Suprapubic skin (tissue), 3 donors: ENCODE results near the gene ZMAT3.

Experiments used
- POLR2AphosphoS5 ChIP-seq, 3 donors: sonication (generic); formaldehyde crosslinking; IDR thresholded peaks; one replicate each; pipeline ENCODE4 v1.6.1; 2017; ENCODE audit warnings: antibody characterized with exemption in 3 of 3
- TF ChIP-seq, protein P1 (sequence below), 2 donors: fragments of 200-600 bp in 1 of 2; fragments of 450-650 bp in 1 of 2; sonication (generic) in 1 of 2; IDR thresholded peaks; one replicate each; pipeline ENCODE4 v1.5.1; 2016 to 2019; ENCODE audit warnings: antibody characterized with exemption in 2 of 2, mild to moderate bottlenecking in 1 of 2, moderate library complexity in 1 of 2

DNA sequence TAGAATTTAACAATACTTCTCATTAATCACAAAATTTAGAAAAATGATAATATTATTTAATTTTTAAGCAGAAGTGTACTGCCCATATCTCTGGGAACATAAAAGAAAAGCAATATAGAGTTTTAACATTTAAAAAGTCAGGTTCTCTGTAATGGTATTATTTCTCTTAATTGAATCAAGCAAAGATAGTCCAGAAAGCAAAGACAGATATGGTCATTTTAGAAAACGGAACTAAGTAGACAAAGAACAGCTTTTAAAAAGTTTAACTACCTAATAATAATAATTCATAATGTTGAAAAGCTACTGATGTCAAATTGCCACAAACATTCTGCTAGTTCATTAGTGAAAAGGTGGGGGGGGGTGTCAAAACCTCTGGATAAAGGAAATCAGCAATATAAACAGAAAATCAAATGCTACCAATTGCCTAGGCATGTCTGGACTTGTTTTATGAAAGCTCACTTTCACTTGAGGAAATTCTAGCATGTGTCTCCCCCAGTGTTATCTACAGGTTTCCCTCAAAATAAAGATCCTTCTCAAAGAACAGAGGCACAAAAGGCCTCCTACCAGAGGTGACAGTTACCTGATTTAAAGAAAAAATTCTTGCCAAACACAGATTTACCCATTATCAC, 1.7 kb downstream of the ZMAT3 start:
- TF ChIP-seq, protein P1, sequence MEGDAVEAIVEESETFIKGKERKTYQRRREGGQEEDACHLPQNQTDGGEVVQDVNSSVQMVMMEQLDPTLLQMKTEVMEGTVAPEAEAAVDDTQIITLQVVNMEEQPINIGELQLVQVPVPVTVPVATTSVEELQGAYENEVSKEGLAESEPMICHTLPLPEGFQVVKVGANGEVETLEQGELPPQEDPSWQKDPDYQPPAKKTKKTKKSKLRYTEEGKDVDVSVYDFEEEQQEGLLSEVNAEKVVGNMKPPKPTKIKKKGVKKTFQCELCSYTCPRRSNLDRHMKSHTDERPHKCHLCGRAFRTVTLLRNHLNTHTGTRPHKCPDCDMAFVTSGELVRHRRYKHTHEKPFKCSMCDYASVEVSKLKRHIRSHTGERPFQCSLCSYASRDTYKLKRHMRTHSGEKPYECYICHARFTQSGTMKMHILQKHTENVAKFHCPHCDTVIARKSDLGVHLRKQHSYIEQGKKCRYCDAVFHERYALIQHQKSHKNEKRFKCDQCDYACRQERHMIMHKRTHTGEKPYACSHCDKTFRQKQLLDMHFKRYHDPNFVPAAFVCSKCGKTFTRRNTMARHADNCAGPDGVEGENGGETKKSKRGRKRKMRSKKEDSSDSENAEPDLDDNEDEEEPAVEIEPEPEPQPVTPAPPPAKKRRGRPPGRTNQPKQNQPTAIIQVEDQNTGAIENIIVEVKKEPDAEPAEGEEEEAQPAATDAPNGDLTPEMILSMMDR (IDR thresholded peaks at IDR 0.05) = no peak
- no peak for TF ChIP-seq POLR2AphosphoS5 (IDR thresholded peaks at IDR 0.05)
